Stomach (tissue), 9 donors: ENCODE data around the gene IL18R1. TPM values are rescaled to one million over a fixed set of nuclear protein-coding genes. Genes with fewer than 3 reads are reported as not detected.

ENCODE experiments used
- DNase-seq, 2 donors: peaks; one replicate each; pipeline versions ENCODE4 v3.0.0 to v3.0.0-alpha.2; 2013 to 2019
- H3K27ac ChIP-seq, 5 donors: fragments of 200-600 bp in 4 of 5; sonication (generic) in 4 of 5; one replicate each; pipeline ENCODE4 v1.5.1; 2013 to 2019; ENCODE audit warnings: mild to moderate bottlenecking in 1 of 5, moderate library complexity in 1 of 5
- H3K27me3 ChIP-seq, 3 donors: fragments of 200-600 bp; sonication (generic); one replicate each; pipeline ENCODE4 v1.5.1; 2017 to 2019; ENCODE audit warnings: mixed run types in 1 of 3
- H3K36me3 ChIP-seq, 4 donors: fragments of 200-600 bp; sonication (generic); 1 replicate in 3 of 4; 2 replicates in 1 of 4; pipeline ENCODE4 v1.5.1; 2016 to 2019
- H3K4me1 ChIP-seq, 4 donors: fragments of 200-600 bp; sonication (generic); one replicate each; pipeline ENCODE4 v1.5.1; 2016 to 2019
- H3K4me3 ChIP-seq, 4 donors: fragments of 200-600 bp; sonication (generic) in 3 of 4; one replicate each; pipeline ENCODE4 v1.5.1; 2016 to 2019; ENCODE audit warnings: mild to moderate bottlenecking in 1 of 4
- H3K9me3 ChIP-seq, 4 donors: fragments of 200-600 bp; sonication (generic); one replicate each; pipeline ENCODE4 v1.5.1; 2016 to 2019
- EP300 ChIP-seq: sonication (generic); formaldehyde crosslinking; IDR thresholded peaks from one replicate; pipeline ENCODE4 v1.6.1; 2017; ENCODE audit warnings: antibody characterized with exemption
- POLR2A ChIP-seq, 4 donors: fragments of 450-650 bp; IDR thresholded peaks; one replicate each; pipeline ENCODE4 v1.6.1; 2016; ENCODE audit warnings: antibody characterized with exemption in 4 of 4, control low read depth in 2 of 4, mild to moderate bottlenecking in 1 of 4, moderate library complexity in 1 of 4
- POLR2AphosphoS5 ChIP-seq, 3 donors: sonication (generic); formaldehyde crosslinking; IDR thresholded peaks; one replicate each; pipeline ENCODE4 v1.6.1; 2016; ENCODE audit warnings: antibody characterized with exemption in 3 of 3
- WGBS, 5 donors: extraction: QIAGEN DNeasy Blood & Tissue Kit in 3 of 5; methylation state at CpG; one replicate each; pipeline versions ENCODE4 v1.1.5 to v1.1.7; 2013 to 2018; 5-methylcytosine and 5-hydroxymethylcytosine counted together
- intact Hi-C: fragments of 100-400 bp; cut with DNase I; formaldehyde crosslinking; loops from one replicate; pipeline ENCODE4 v1.15.1; 2023; ENCODE audit warnings: low total_unique reads
- polyA plus RNA-seq, 3 donors: library from polyadenylated mRNA; stranded (reverse); fragments of 200-250 nt; gene quantifications; one replicate each; pipeline ENCODE4 v1.2.3, GENCODE V29; 2013
- total RNA-seq, 5 donors: library from RNA; depleted of rRNA; stranded (reverse); fragments of >200 nt; gene quantifications; one replicate each; pipeline versions ENCODE4 v1.1.0 to v1.2.3, GENCODE V29; 2014 to 2016
- TF ChIP-seq, protein P1 (sequence below), 7 experiments: fragments of 450-650 bp in 4 of 7; fragments of 200-600 bp in 3 of 7; sonication (generic) in 3 of 7; IDR thresholded peaks; one replicate each; pipeline ENCODE4 v1.5.1; 2016 to 2019; ENCODE audit warnings: antibody characterized with exemption in 7 of 7, control low read depth in 2 of 7, mild to moderate bottlenecking in 1 of 7
- donor health status: healthy with polysubstance abuse.
- donor health status: Bipolar disorder and iron deficiency.
- donor health status: healthy.

Gene IL18R1
- total and polyA plus RNA-seq, 8 donors = 0.29 to 83.9 (median 2.5) TPM

DNA sequence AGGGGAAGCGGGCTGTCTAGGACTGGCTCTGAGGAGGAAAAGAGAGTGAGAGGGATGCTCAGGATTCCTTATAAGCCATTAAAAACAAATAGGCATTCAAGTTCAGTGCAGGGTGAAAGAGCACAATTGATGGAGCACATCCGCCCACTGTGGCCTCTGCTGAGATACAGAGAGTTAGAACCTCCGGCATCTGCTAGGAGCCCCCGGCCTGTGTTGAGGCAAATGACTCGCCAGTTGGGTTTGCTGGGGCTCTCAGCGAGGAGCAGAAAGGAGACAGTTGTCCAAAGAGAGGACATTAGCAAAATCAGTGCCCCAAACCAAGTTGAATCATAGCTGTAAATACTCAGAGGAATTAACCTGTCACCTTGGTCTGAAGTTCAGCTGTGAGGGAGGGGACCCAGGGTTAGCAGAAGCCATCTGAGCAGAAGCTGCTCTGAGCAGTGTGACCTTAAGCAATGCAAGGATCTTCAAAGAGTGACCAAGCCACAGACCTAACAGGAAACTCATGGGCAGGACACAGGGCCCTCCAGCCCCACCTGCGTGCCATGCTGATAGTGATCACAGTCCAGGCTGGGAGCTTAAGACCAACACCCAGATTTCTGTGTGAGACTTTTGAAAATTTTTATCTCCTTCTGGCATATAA lies 44.0 kb downstream of the IL18R1 start:
- no peaks in the 10 kb centered on the region for H3K9me3 ChIP-seq
- 73 to 81% (median 76%) methylated on average over 7 of the region's 7 CpGs for WGBS, 5 donors
- TF ChIP-seq POLR2A (IDR thresholded peaks at IDR 0.05) = no peak
- TF ChIP-seq EP300 = no peak
- no peak for TF ChIP-seq POLR2AphosphoS5 (IDR thresholded peaks at IDR 0.05)
- TF ChIP-seq, protein P1, sequence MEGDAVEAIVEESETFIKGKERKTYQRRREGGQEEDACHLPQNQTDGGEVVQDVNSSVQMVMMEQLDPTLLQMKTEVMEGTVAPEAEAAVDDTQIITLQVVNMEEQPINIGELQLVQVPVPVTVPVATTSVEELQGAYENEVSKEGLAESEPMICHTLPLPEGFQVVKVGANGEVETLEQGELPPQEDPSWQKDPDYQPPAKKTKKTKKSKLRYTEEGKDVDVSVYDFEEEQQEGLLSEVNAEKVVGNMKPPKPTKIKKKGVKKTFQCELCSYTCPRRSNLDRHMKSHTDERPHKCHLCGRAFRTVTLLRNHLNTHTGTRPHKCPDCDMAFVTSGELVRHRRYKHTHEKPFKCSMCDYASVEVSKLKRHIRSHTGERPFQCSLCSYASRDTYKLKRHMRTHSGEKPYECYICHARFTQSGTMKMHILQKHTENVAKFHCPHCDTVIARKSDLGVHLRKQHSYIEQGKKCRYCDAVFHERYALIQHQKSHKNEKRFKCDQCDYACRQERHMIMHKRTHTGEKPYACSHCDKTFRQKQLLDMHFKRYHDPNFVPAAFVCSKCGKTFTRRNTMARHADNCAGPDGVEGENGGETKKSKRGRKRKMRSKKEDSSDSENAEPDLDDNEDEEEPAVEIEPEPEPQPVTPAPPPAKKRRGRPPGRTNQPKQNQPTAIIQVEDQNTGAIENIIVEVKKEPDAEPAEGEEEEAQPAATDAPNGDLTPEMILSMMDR (IDR thresholded peaks at IDR 0.05) = no peak
- no peak for DNase-seq
- H3K4me3 ChIP-seq = no peak overlapping the region
- no peaks in the 10 kb centered on the region for H3K36me3 ChIP-seq
- no peak overlapping the region for H3K27ac ChIP-seq
- H3K4me1 ChIP-seq = peaks cover 0 to 5% (median 0%) of the 10 kb centered on the region in 4 donors
- intact Hi-C loops = no loop called here
- H3K27me3 ChIP-seq = no peaks in the 10 kb centered on the region

DNA sequence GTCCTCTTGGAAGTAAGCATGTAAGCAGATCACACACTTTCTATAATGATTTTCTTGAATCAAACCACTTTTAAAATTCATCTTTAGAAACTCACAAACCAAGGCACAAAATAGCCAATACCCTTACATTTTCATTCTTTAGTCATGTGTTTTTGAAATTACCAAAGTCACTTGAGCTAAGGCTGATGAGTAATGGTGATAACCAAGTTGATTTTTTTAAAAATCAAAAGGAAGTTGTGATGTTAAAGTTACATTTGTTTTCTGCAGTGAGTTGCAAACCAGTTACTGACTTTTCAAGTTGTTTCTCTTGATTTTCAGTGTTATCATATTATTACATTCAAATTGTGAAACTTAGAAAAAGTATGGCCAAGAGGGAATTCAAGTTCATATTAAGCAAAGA lies 45.9 kb downstream of the IL18R1 start:
- Histone ChIP-seq H3K4me3 (no peak overlapping the region), H3K36me3 (no peaks in the 10 kb centered on the region), H3K27ac (no peak overlapping the region), H3K4me1 (peaks cover 0 to 5% (median 0%) of the 10 kb centered on the region in 4 donors), H3K27me3 (no peaks in the 10 kb centered on the region), H3K9me3 (no peaks in the 10 kb centered on the region)
- intact Hi-C loops = no loop called here
- TF ChIP-seq, protein P1 (IDR thresholded peaks at IDR 0.05) = no peak
- TF ChIP-seq POLR2AphosphoS5 (IDR thresholded peaks at IDR 0.05) (no peak), EP300 (no peak), POLR2A (IDR thresholded peaks at IDR 0.05) (no peak)
- DNase-seq = no peak

DNA sequence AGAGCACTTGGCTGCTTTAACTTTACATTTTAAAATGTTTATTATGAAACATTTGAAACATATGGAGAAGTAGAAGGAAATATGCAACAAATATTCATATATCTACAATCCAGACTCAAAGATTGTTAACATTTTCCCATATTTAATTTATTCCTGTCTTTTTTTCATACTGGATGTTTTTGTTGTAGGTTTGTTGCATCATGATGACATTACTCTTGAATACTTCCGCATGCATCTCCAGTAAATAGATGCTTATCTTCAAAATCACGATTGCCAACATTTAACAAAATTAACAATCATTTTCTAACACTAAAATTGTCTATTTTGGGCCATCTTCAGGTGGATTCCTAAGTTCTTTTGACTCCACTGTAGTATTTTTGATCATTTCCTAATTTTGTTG lies 46.3 kb downstream of the IL18R1 start:
- Histone ChIP-seq H3K27me3 (no peaks in the 10 kb centered on the region), H3K4me3 (no peak overlapping the region), H3K9me3 (no peaks in the 10 kb centered on the region), H3K36me3 (no peaks in the 10 kb centered on the region), H3K4me1 (peaks cover 0 to 5% (median 0%) of the 10 kb centered on the region in 4 donors), H3K27ac (no peak overlapping the region)
- WGBS, 5 donors = 87 to 93% (median 92%) methylated on average over 2 of the region's 2 CpGs
- TF ChIP-seq POLR2AphosphoS5 (IDR thresholded peaks at IDR 0.05) = no peak
- TF ChIP-seq POLR2A (IDR thresholded peaks at IDR 0.05) = no peak
- TF ChIP-seq, protein P1 (IDR thresholded peaks at IDR 0.05) = no peak
- TF ChIP-seq EP300 = no peak
- intact Hi-C loops = no loop called here
- DNase-seq = no peak

DNA sequence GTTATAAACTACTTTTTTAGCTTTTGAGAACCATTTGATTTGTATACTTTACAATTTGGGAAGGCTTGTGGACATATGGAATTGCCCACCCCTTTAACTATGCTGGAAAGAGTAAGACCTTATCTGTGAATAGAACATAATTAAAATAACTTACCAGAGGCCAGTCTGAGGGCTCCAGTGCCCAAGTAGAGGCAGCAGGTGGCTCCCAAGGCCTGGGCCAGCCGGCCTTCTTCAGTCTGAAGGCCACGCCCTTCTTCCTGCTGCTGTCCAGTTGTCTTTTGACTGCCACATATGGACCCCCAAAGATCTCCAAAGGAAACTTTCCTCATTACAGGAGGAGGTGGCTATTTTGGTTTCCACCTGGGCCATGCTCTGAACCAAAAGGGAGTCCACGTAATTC lies 55.4 kb downstream of the IL18R1 start:
- TF ChIP-seq POLR2AphosphoS5 (IDR thresholded peaks at IDR 0.05) = no peak
- no peak for TF ChIP-seq EP300
- TF ChIP-seq, protein P1 (IDR thresholded peaks at IDR 0.05) = no peak
- no peak for TF ChIP-seq POLR2A (IDR thresholded peaks at IDR 0.05)
- H3K4me1 ChIP-seq = no peaks in the 10 kb centered on the region
- H3K36me3 ChIP-seq = no peaks in the 10 kb centered on the region
- H3K9me3 ChIP-seq = peaks cover 0 to 6% (median 0%) of the 10 kb centered on the region in 4 donors
- intact Hi-C loops = no loop called here
- 78 to 96% (median 91%) methylated on average over 3 of the region's 3 CpGs for WGBS, 5 donors
- no peak overlapping the region for H3K4me3 ChIP-seq
- DNase-seq = no peak
- no peaks in the 10 kb centered on the region for H3K27me3 ChIP-seq
- no peak overlapping the region for H3K27ac ChIP-seq
